HG03469 (cell line): ENCODE results near the gene LTB.
"Not testable (repeated sequence)": the region's sequence is repeated elsewhere in the genome, so short reads cannot be mapped to it uniquely, and the experiment has no call there.

Source experiments
- ATAC-seq: cut with Tn5 transposase; IDR thresholded peaks from one replicate; pipeline ENCODE4 v1.9.1; 2021; ENCODE audit warnings: mild to moderate bottlenecking, moderate library complexity, moderate number of reproducible peaks; ENCODE audit not compliant: unreplicated experiment

LTB gene

GRCh38 chr6:31609519-31610406, 27.5 kb upstream of the LTB start:
- no peak for ATAC-seq

GRCh38 chr6:31607317-31607716, 25.1 kb upstream of the LTB start:
- ATAC-seq, result no peak

GRCh38 chr6:31597006-31597405, 14.8 kb upstream of the LTB start:
- ATAC-seq, result no peak

- ATAC-seq, result no peak
Observed at GRCh38 chr6:31592396-31592771, 10.2 kb upstream of the LTB start.

GRCh38 chr6:31590691-31591090, 8.5 kb upstream of the LTB start:
- not testable (repeated sequence) for ATAC-seq

GRCh38 chr6:31588871-31589650, 6.8 kb upstream of the LTB start:
- no peak for ATAC-seq

- no peak for ATAC-seq
Observed at GRCh38 chr6:31587791-31588777, 5.9 kb upstream of the LTB start.

- no peak for ATAC-seq
Observed at GRCh38 chr6:31586599-31587281, 4.5 kb upstream of the LTB start.

- no peak for ATAC-seq
Observed at GRCh38 chr6:31586008-31586407, 3.8 kb upstream of the LTB start, which contains the start of gene LST1. TSS of gene LST1 (plus strand) at chr6:31586277. CDS start at chr6:31587300, 1,023 bp downstream.

- ATAC-seq, result no peak
Observed at GRCh38 chr6:31585491-31585890, 3.3 kb upstream of the LTB start.

- ATAC-seq, result no peak
Observed at GRCh38 chr6:31581434-31582229, 592 bp downstream of the LTB start.

- no peak for ATAC-seq
Observed at GRCh38 chr6:31580807-31581433, 1.3 kb downstream of the LTB start.

GRCh38 chr6:31580438-31580740, 1.8 kb downstream of the LTB start:
- no peak for ATAC-seq

GRCh38 chr6:31579546-31580437, 2.4 kb downstream of the LTB start:
- no peak for ATAC-seq

- no peak for ATAC-seq
Observed at GRCh38 chr6:31579119-31579505, 3.1 kb downstream of the LTB start.

GRCh38 chr6:31578184-31579118, 3.8 kb downstream of the LTB start:
- no peak for ATAC-seq

GRCh38 chr6:31577579-31577966, 4.7 kb downstream of the LTB start:
- no peak for ATAC-seq
